IPS-15b (cell line): Measurements from ENCODE around the gene TCF7L1.

Experiments used
- H3K27me3 ChIP-seq: one replicate; pipeline ENCODE4 v1.6.1; 2013; ENCODE audit warnings: low read length; ENCODE audit not compliant: control insufficient read depth, insufficient read depth
- H3K36me3 ChIP-seq: one replicate; pipeline ENCODE4 v1.6.1; 2013; ENCODE audit warnings: low read length; ENCODE audit not compliant: control insufficient read depth, insufficient read depth
- H3K4me1 ChIP-seq: one replicate; pipeline ENCODE4 v1.6.1; 2013; ENCODE audit warnings: mild to moderate bottlenecking, low read length; ENCODE audit not compliant: control insufficient read depth, insufficient read depth
- H3K4me3 ChIP-seq: one replicate; pipeline ENCODE4 v1.5.1; 2013; ENCODE audit warnings: low read depth, low read length
- H3K9ac ChIP-seq: one replicate; pipeline ENCODE4 v1.6.1; 2013; ENCODE audit warnings: low read depth, mild to moderate bottlenecking, low read length
- H3K9me3 ChIP-seq: one replicate; pipeline ENCODE4 v1.6.1; 2013; ENCODE audit warnings: mild to moderate bottlenecking, low read length; ENCODE audit not compliant: control insufficient read depth, insufficient read depth

The TCF7L1 gene

GRCh38 chr2:85237849-85238565, 104.8 kb downstream of the TCF7L1 start:
- peak overlapping the region; percentile 48 for H3K4me3 ChIP-seq
- no peaks in the 10 kb centered on the region for H3K9me3 ChIP-seq
- H3K27me3 ChIP-seq, result no peaks in the 10 kb centered on the region
- peaks cover 47% of the 10 kb centered on the region for H3K4me1 ChIP-seq
- H3K36me3 ChIP-seq, result no peaks in the 10 kb centered on the region
- H3K9ac ChIP-seq, result peak overlapping the region; percentile 79

GRCh38 chr2:85238607-85239006, 105.4 kb downstream of the TCF7L1 start:
- Histone ChIP-seq H3K4me3 (peak overlapping the region; percentile 48), H3K36me3 (no peaks in the 10 kb centered on the region), H3K4me1 (peaks cover 53% of the 10 kb centered on the region), H3K27me3 (no peaks in the 10 kb centered on the region), H3K9me3 (no peaks in the 10 kb centered on the region), H3K9ac (no peak overlapping the region)

- H3K36me3 ChIP-seq, result no peaks in the 10 kb centered on the region
- no peak overlapping the region for H3K4me3 ChIP-seq
- H3K27me3 ChIP-seq, result no peaks in the 10 kb centered on the region
- no peaks in the 10 kb centered on the region for H3K9me3 ChIP-seq
- H3K9ac ChIP-seq, result no peak overlapping the region
- peaks cover 53% of the 10 kb centered on the region for H3K4me1 ChIP-seq
Measured at GRCh38 chr2:85239102-85239501, 105.9 kb downstream of the TCF7L1 start.

GRCh38 chr2:85240055-85240454, 106.9 kb downstream of the TCF7L1 start:
- Histone ChIP-seq H3K9ac (no peak overlapping the region), H3K4me1 (peaks cover 46% of the 10 kb centered on the region), H3K4me3 (no peak overlapping the region), H3K9me3 (no peaks in the 10 kb centered on the region), H3K36me3 (no peaks in the 10 kb centered on the region), H3K27me3 (no peaks in the 10 kb centered on the region)

GRCh38 chr2:85242321-85242720, 109.1 kb downstream of the TCF7L1 start:
- Histone ChIP-seq H3K9me3 (no peaks in the 10 kb centered on the region), H3K27me3 (no peaks in the 10 kb centered on the region), H3K9ac (no peak overlapping the region), H3K36me3 (no peaks in the 10 kb centered on the region), H3K4me1 (peaks cover 37% of the 10 kb centered on the region), H3K4me3 (no peak overlapping the region)

- Histone ChIP-seq H3K4me3 (peak overlapping the region; percentile 4), H3K36me3 (no peaks in the 10 kb centered on the region), H3K4me1 (peaks cover 41% of the 10 kb centered on the region), H3K9me3 (no peaks in the 10 kb centered on the region), H3K9ac (no peak overlapping the region), H3K27me3 (no peaks in the 10 kb centered on the region)
Measured at GRCh38 chr2:85243101-85244072, 110.2 kb downstream of the TCF7L1 start.

GRCh38 chr2:85244828-85245227, 111.6 kb downstream of the TCF7L1 start:
- H3K9ac ChIP-seq, result no peak overlapping the region
- H3K9me3 ChIP-seq, result no peaks in the 10 kb centered on the region
- no peak overlapping the region for H3K4me3 ChIP-seq
- no peaks in the 10 kb centered on the region for H3K36me3 ChIP-seq
- peaks cover 49% of the 10 kb centered on the region for H3K4me1 ChIP-seq
- H3K27me3 ChIP-seq, result no peaks in the 10 kb centered on the region

GRCh38 chr2:85245891-85246290, 112.7 kb downstream of the TCF7L1 start:
- Histone ChIP-seq H3K9ac (no peak overlapping the region), H3K27me3 (no peaks in the 10 kb centered on the region), H3K36me3 (no peaks in the 10 kb centered on the region), H3K4me1 (peaks cover 52% of the 10 kb centered on the region), H3K4me3 (no peak overlapping the region), H3K9me3 (no peaks in the 10 kb centered on the region)

- Histone ChIP-seq H3K4me3 (no peak overlapping the region), H3K9me3 (no peaks in the 10 kb centered on the region), H3K4me1 (peaks cover 52% of the 10 kb centered on the region), H3K36me3 (no peaks in the 10 kb centered on the region), H3K27me3 (no peaks in the 10 kb centered on the region), H3K9ac (no peak overlapping the region)
Measured at GRCh38 chr2:85246348-85246747, 113.2 kb downstream of the TCF7L1 start.

- Histone ChIP-seq H3K4me3 (peak overlapping the region; percentile 11), H3K36me3 (no peaks in the 10 kb centered on the region), H3K9me3 (no peaks in the 10 kb centered on the region), H3K9ac (peak overlapping the region; percentile 8), H3K4me1 (peaks cover 50% of the 10 kb centered on the region), H3K27me3 (no peaks in the 10 kb centered on the region)
Measured at GRCh38 chr2:85247610-85248009, 114.4 kb downstream of the TCF7L1 start.

GRCh38 chr2:85248773-85249509, 115.7 kb downstream of the TCF7L1 start:
- H3K9me3 ChIP-seq, result no peaks in the 10 kb centered on the region
- no peaks in the 10 kb centered on the region for H3K27me3 ChIP-seq
- H3K9ac ChIP-seq, result peak overlapping the region; percentile 3
- no peaks in the 10 kb centered on the region for H3K36me3 ChIP-seq
- H3K4me1 ChIP-seq, result peaks cover 51% of the 10 kb centered on the region
- H3K4me3 ChIP-seq, result no peak overlapping the region
